ENCODE data around the gene SYT2.

Gene SYT2

DNA sequence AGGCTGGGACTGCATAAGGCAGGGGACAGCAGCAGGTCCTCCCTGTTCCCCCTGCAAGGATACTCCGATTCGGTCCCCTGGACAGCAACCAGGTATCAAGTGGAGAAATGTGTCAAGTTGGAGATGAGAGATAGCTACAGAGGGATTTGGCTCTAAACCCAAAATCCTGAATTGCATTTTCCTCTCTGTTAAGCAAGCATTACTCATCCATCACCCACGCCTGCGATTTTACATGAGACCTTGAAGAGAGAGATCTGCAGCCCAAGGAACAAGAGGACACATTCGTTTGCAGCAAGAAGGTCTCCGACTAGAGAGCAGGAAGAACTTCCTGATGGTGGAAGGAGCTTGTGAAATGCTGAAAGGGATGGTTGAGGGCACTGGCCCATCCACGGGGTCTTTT, 21.9 kb downstream of the SYT2 start:
- TF ChIP-seq, protein P1, sequence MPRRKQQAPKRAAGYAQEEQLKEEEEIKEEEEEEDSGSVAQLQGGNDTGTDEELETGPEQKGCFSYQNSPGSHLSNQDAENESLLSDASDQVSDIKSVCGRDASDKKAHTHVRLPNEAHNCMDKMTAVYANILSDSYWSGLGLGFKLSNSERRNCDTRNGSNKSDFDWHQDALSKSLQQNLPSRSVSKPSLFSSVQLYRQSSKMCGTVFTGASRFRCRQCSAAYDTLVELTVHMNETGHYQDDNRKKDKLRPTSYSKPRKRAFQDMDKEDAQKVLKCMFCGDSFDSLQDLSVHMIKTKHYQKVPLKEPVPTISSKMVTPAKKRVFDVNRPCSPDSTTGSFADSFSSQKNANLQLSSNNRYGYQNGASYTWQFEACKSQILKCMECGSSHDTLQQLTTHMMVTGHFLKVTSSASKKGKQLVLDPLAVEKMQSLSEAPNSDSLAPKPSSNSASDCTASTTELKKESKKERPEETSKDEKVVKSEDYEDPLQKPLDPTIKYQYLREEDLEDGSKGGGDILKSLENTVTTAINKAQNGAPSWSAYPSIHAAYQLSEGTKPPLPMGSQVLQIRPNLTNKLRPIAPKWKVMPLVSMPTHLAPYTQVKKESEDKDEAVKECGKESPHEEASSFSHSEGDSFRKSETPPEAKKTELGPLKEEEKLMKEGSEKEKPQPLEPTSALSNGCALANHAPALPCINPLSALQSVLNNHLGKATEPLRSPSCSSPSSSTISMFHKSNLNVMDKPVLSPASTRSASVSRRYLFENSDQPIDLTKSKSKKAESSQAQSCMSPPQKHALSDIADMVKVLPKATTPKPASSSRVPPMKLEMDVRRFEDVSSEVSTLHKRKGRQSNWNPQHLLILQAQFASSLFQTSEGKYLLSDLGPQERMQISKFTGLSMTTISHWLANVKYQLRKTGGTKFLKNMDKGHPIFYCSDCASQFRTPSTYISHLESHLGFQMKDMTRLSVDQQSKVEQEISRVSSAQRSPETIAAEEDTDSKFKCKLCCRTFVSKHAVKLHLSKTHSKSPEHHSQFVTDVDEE (CRISPR knock-in tag; IDR thresholded peaks at IDR 0.05), result no peak
- TF ChIP-seq ZFP3 (CRISPR knock-in tag; IDR thresholded peaks at IDR 0.05) (no peak), PPARA (CRISPR knock-in tag; IDR thresholded peaks at IDR 0.05; ENCODE audit: borderline replicate concordance) (no peak), ISL1 (CRISPR knock-in tag; IDR thresholded peaks at IDR 0.05) (no peak), TOX (CRISPR knock-in tag; IDR thresholded peaks at IDR 0.05; ENCODE audit: borderline replicate concordance) (no peak), ESRRG (CRISPR knock-in tag; IDR thresholded peaks at IDR 0.05) (no peak), BACH2 (CRISPR knock-in tag; IDR thresholded peaks at IDR 0.05; ENCODE audit: borderline replicate concordance) (no peak), GLIS3 (CRISPR knock-in tag; IDR thresholded peaks at IDR 0.05) (no peak), OSR1 (CRISPR knock-in tag; IDR thresholded peaks at IDR 0.05) (no peak), RARB (CRISPR knock-in tag; IDR thresholded peaks at IDR 0.05) (no peak), ZNF70 (CRISPR knock-in tag; IDR thresholded peaks at IDR 0.05) (no peak)
- TF ChIP-seq, protein P2, sequence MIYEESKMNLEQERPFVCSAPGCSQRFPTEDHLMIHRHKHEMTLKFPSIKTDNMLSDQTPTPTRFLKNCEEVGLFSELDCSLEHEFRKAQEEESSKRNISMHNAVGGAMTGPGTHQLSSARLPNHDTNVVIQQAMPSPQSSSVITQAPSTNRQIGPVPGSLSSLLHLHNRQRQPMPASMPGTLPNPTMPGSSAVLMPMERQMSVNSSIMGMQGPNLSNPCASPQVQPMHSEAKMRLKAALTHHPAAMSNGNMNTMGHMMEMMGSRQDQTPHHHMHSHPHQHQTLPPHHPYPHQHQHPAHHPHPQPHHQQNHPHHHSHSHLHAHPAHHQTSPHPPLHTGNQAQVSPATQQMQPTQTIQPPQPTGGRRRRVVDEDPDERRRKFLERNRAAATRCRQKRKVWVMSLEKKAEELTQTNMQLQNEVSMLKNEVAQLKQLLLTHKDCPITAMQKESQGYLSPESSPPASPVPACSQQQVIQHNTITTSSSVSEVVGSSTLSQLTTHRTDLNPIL (CRISPR knock-in tag; IDR thresholded peaks at IDR 0.05; ENCODE audit: low read depth), result no peak
- TF ChIP-seq, protein P3, sequence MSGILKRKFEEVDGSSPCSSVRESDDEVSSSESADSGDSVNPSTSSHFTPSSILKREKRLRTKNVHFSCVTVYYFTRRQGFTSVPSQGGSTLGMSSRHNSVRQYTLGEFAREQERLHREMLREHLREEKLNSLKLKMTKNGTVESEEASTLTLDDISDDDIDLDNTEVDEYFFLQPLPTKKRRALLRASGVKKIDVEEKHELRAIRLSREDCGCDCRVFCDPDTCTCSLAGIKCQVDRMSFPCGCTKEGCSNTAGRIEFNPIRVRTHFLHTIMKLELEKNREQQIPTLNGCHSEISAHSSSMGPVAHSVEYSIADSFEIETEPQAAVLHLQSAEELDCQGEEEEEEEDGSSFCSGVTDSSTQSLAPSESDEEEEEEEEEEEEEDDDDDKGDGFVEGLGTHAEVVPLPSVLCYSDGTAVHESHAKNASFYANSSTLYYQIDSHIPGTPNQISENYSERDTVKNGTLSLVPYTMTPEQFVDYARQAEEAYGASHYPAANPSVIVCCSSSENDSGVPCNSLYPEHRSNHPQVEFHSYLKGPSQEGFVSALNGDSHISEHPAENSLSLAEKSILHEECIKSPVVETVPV (CRISPR knock-in tag; IDR thresholded peaks at IDR 0.05), result no peak
- no peak for ATAC-seq

DNA sequence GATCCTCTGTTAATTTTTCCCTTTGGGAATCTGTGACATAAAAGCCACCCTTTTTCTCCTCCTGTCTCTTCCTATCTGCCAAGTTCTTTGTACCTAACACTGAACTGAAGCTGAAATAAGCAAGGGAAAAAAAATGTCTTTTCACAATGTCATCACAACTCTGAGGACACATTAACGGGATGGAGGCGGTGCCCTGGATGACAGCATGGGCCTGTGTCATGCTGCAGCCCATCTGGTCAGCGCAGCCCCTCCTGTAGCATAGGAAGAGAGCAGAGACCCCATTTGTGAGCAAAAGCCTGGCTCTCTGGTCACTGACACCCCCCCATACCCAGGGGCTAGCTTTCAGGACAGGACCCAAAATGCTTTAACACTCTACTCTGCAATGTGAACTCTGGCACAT, 22.5 kb downstream of the SYT2 start:
- TF ChIP-seq, protein P4, sequence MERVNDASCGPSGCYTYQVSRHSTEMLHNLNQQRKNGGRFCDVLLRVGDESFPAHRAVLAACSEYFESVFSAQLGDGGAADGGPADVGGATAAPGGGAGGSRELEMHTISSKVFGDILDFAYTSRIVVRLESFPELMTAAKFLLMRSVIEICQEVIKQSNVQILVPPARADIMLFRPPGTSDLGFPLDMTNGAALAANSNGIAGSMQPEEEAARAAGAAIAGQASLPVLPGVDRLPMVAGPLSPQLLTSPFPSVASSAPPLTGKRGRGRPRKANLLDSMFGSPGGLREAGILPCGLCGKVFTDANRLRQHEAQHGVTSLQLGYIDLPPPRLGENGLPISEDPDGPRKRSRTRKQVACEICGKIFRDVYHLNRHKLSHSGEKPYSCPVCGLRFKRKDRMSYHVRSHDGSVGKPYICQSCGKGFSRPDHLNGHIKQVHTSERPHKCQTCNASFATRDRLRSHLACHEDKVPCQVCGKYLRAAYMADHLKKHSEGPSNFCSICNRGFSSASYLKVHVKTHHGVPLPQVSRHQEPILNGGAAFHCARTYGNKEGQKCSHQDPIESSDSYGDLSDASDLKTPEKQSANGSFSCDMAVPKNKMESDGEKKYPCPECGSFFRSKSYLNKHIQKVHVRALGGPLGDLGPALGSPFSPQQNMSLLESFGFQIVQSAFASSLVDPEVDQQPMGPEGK (CRISPR knock-in tag; IDR thresholded peaks at IDR 0.05; ENCODE audit: borderline replicate concordance), result no peak
- ATAC-seq, result no peak

DNA sequence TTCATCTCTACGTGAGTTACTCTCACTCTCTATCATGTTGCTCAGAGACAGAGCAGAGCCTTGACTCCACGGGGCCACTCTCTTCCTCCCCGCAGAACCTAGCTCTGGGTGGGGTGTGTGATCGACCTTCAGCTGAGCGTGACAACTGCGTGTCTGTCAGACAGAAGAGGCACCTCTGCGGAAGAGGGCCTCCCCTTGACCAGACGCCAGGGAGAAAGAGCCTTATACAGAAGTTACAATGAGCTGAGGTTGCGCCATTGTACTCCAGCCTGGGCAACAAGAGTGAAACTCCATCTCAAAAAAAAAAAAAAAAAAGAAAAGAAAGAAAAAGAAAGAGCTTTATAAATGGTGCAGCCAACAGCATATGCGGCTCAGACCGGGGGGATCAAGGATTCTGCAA, 22.9 kb downstream of the SYT2 start:
- ATAC-seq, result no peak
- no peak for TF ChIP-seq PPARA (CRISPR knock-in tag; IDR thresholded peaks at IDR 0.05; ENCODE audit: borderline replicate concordance)
- no peak for TF ChIP-seq ZNF565 (CRISPR knock-in tag; conservative IDR thresholded peaks at IDR 0.05; ENCODE audit: low read depth)
- TF ChIP-seq, protein P1 (CRISPR knock-in tag; IDR thresholded peaks at IDR 0.05), result no peak
- TF ChIP-seq, protein P3 (CRISPR knock-in tag; IDR thresholded peaks at IDR 0.05), result no peak
- TF ChIP-seq ESRRG (CRISPR knock-in tag; IDR thresholded peaks at IDR 0.05), result no peak
- no peak for TF ChIP-seq OSR1 (CRISPR knock-in tag; IDR thresholded peaks at IDR 0.05)
- TF ChIP-seq ARNTL (CRISPR knock-in tag; IDR thresholded peaks at IDR 0.05; ENCODE audit: borderline replicate concordance, low read depth), result no peak
- TF ChIP-seq, protein P5, sequence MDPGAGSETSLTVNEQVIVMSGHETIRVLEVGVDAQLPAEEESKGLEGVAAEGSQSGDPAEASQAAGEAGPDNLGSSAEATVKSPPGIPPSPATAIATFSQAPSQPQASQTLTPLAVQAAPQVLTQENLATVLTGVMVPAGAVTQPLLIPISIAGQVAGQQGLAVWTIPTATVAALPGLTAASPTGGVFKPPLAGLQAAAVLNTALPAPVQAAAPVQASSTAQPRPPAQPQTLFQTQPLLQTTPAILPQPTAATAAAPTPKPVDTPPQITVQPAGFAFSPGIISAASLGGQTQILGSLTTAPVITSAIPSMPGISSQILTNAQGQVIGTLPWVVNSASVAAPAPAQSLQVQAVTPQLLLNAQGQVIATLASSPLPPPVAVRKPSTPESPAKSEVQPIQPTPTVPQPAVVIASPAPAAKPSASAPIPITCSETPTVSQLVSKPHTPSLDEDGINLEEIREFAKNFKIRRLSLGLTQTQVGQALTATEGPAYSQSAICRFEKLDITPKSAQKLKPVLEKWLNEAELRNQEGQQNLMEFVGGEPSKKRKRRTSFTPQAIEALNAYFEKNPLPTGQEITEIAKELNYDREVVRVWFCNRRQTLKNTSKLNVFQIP (CRISPR knock-in tag; IDR thresholded peaks at IDR 0.05; ENCODE audit: borderline replicate concordance, low read depth), result no peak
- TF ChIP-seq, protein P2 (CRISPR knock-in tag; IDR thresholded peaks at IDR 0.05; ENCODE audit: low read depth), result no peak
- no peak for TF ChIP-seq ZNF70 (CRISPR knock-in tag; IDR thresholded peaks at IDR 0.05)
- TF ChIP-seq CSDC2 (CRISPR knock-in tag; IDR thresholded peaks at IDR 0.05), result no peak
- TF ChIP-seq TOX (CRISPR knock-in tag; IDR thresholded peaks at IDR 0.05; ENCODE audit: borderline replicate concordance), result no peak
- no peak for TF ChIP-seq GLIS3 (CRISPR knock-in tag; IDR thresholded peaks at IDR 0.05)
- no peak for TF ChIP-seq ZNF8 (CRISPR knock-in tag; IDR thresholded peaks at IDR 0.05)
- TF ChIP-seq, protein P4 (CRISPR knock-in tag; IDR thresholded peaks at IDR 0.05; ENCODE audit: borderline replicate concordance), result no peak
- TF ChIP-seq BACH2 (CRISPR knock-in tag; IDR thresholded peaks at IDR 0.05; ENCODE audit: borderline replicate concordance), result no peak

Measured in SK-N-SH treated with all-trans-retinoic acid at 6 μM for 48 hours (cell line).